GM12878 (cell line): ENCODE data around the gene ANK3. TPM values are rescaled to one million over a fixed set of nuclear protein-coding genes. Genes with fewer than 3 reads are reported as not detected.

ENCODE experiments used
- ATF2 ChIP-seq: IDR thresholded peaks from 2 replicates; pipeline ENCODE4 v1.6.1; 2012; ENCODE audit warnings: low read length, inconsistent platforms
- BCL11A ChIP-seq: IDR thresholded peaks from 2 replicates; pipeline ENCODE4 v1.6.1; 2011; ENCODE audit warnings: low read depth, low read length
- CHD2 ChIP-seq: IDR thresholded peaks from 2 replicates; pipeline ENCODE4 v1.6.1; 2011; ENCODE audit warnings: low read depth, low read length, improper control_type of control experiment, borderline replicate concordance
- FOS ChIP-seq: IDR thresholded peaks from 3 replicates; pipeline ENCODE4 v1.6.1; 2011; ENCODE audit warnings: borderline replicate concordance; ENCODE audit not compliant: insufficient read length; ENCODE audit errors: extremely low read depth
- FOXM1 ChIP-seq: IDR thresholded peaks from 2 replicates; pipeline ENCODE4 v1.6.1; 2012; ENCODE audit warnings: low read depth, mild to moderate bottlenecking, inconsistent platforms, low read length, moderate library complexity
- HDAC2 ChIP-seq: fragments of 200-600 bp; sonication (generic); IDR thresholded peaks from 2 replicates; pipeline ENCODE4 v1.6.1; 2017
- IKZF2 ChIP-seq, 2 experiments: fragments of 450-650 bp; IDR thresholded peaks; 2 replicates each; pipeline ENCODE4 v1.6.1; 2017; ENCODE audit warnings: mild to moderate bottlenecking in 2 of 2, moderate library complexity in 2 of 2
- MTA3 ChIP-seq: IDR thresholded peaks from 2 replicates; pipeline ENCODE4 v1.6.1; 2012; ENCODE audit warnings: low read length, inconsistent platforms, borderline replicate concordance
- MYC ChIP-seq: IDR thresholded peaks from 2 replicates; pipeline ENCODE4 v1.6.1; 2011; ENCODE audit warnings: mild to moderate bottlenecking, low read length, moderate library complexity, inconsistent platforms; ENCODE audit not compliant: insufficient read depth, insufficient replicate concordance, insufficient read length, severe bottlenecking
- NFYA ChIP-seq: IDR thresholded peaks from 2 replicates; pipeline ENCODE4 v1.6.1; 2011; ENCODE audit warnings: low read depth, mild to moderate bottlenecking, low read length, improper control_type of control experiment, borderline replicate concordance
- PBX3 ChIP-seq: IDR thresholded peaks from 2 replicates; pipeline ENCODE4 v1.6.1; 2011; ENCODE audit warnings: mild to moderate bottlenecking, low read depth, low read length, moderate library complexity; ENCODE audit not compliant: insufficient replicate concordance
- POU2F2 ChIP-seq: IDR thresholded peaks from 3 replicates; pipeline ENCODE4 v1.6.1; 2011; ENCODE audit warnings: low read depth, mild to moderate bottlenecking, low read length, borderline replicate concordance
- RB1 ChIP-seq: fragments of 450-650 bp; formaldehyde crosslinking; IDR thresholded peaks from 2 replicates; pipeline ENCODE4 v1.6.1; 2017; ENCODE audit warnings: mild to moderate bottlenecking, borderline replicate concordance
- STAT1 ChIP-seq: fragments of 450-650 bp; conservative IDR thresholded peaks from 2 replicates; pipeline ENCODE4 v1.6.1; 2014; ENCODE audit warnings: antibody characterized with exemption, mild to moderate bottlenecking
- SUZ12 ChIP-seq: fragments of 200-600 bp; sonication (generic); IDR thresholded peaks from one replicate; pipeline ENCODE4 v1.6.1; 2018; ENCODE audit warnings: antibody characterized with exemption, mild to moderate bottlenecking; ENCODE audit not compliant: unreplicated experiment
- USF1 ChIP-seq: IDR thresholded peaks from 2 replicates; pipeline ENCODE4 v1.6.1; 2011; ENCODE audit warnings: borderline replicate concordance, low read depth, mild to moderate bottlenecking, moderate library complexity, mixed read lengths, low read length; ENCODE audit not compliant: insufficient read depth; ENCODE audit errors: extremely low read length
- USF2 ChIP-seq: IDR thresholded peaks from 2 replicates; pipeline ENCODE4 v1.6.1; 2011; ENCODE audit warnings: low read depth, low read length, improper control_type of control experiment, borderline replicate concordance
- ZBED1 ChIP-seq: IDR thresholded peaks from 2 replicates; pipeline ENCODE4 v1.6.1; 2016; ENCODE audit warnings: borderline replicate concordance
- ZBTB11 ChIP-seq: fragments of 450-650 bp; formaldehyde crosslinking; IDR thresholded peaks from 2 replicates; pipeline ENCODE4 v1.5.0; 2022; ENCODE audit warnings: mild to moderate bottlenecking, missing genetic modification characterization
- ZSCAN29 ChIP-seq: fragments of 450-650 bp; IDR thresholded peaks from 2 replicates; pipeline ENCODE4 v1.6.1; 2017; ENCODE audit warnings: mild to moderate bottlenecking, moderate library complexity
- polyA plus RNA-seq, 11 experiments: library from polyadenylated mRNA; depleted of rRNA in 4 of 11; unstranded in 6 of 11; stranded (reverse) in 5 of 11; fragments of >200 nt; fragmentation: Nextera tagmentation in 4 of 11; fragmentation: Illumina TruSeq in 1 of 11; extraction: Ambion mirVana in 4 of 11; extraction: Trizol in 1 of 11; gene quantifications; 1 replicate in 1 of 11; 2 replicates in 10 of 11; pipeline versions ENCODE4 v1.2.1 to v1.2.3, GENCODE V29; 2011 to 2016; ENCODE audit warnings: inconsistent platforms in 2 of 11, missing spikeins in 2 of 11, low read depth in 1 of 11
- total RNA-seq, 4 experiments: library from RNA; depleted of rRNA in 3 of 4; stranded (reverse); fragments of >200 nt in 3 of 4; fragmentation: Illumina TruSeq in 1 of 4; extraction: Trizol in 1 of 4; gene quantifications; 2 replicates each; pipeline versions ENCODE4 v1.2.1 to v1.2.3, GENCODE V29; 2013 to 2021

Gene ANK3
- total and polyA plus RNA-seq, 10 of the 15 experiments (the other 5 are each of a cell fraction or from before 2014, with no cell fraction given) = 0.06 to 0.82 (median 0.20) TPM; not detected in 2

GRCh38 chr10:60358282-60358681 is 31.4 kb downstream of the ANK3 start (continued):
- no peak for TF ChIP-seq FOXM1
- TF ChIP-seq ZSCAN29 = no peak
- TF ChIP-seq BCL11A = no peak
- TF ChIP-seq SUZ12 = no peak
- TF ChIP-seq STAT1 = no peak
- peak in 1 of 2 experiments; percentile 12; a peak in 1 of 4 replicates for TF ChIP-seq IKZF2 (IDR thresholded peaks at IDR 0.05)
- TF ChIP-seq CHD2 = no peak
- no peak for TF ChIP-seq MTA3
- TF ChIP-seq USF1 = no peak
- no peak for TF ChIP-seq MYC
- peak; percentile 36 for TF ChIP-seq PBX3
- no peak for TF ChIP-seq POU2F2
- no peak for TF ChIP-seq RB1
- TF ChIP-seq ATF2 = peak; percentile 57; the same call in 1 of the 2 replicates
- no peak for TF ChIP-seq ZBED1
- no peak for TF ChIP-seq USF2
- TF ChIP-seq FOS = no peak
- no peak for TF ChIP-seq HDAC2
- TF ChIP-seq ZBTB11 (CRISPR knock-in tag) = no peak
- no peak for TF ChIP-seq NFYA
